Activated effector memory CD4-positive, alpha-beta T cell treated with Interleukin-2 at 50 U/mL for 16 hours (primary cell): Measurements from ENCODE around the gene IFNA1.
"Not testable (repeated sequence)": the region's sequence is repeated elsewhere in the genome, so short reads cannot be mapped to it uniquely, and the experiment has no call there.

Source experiments
- DNase-seq: peaks from one replicate; pipeline ENCODE4 v3.0.0-alpha.2; 2020

The IFNA1 gene

DNA sequence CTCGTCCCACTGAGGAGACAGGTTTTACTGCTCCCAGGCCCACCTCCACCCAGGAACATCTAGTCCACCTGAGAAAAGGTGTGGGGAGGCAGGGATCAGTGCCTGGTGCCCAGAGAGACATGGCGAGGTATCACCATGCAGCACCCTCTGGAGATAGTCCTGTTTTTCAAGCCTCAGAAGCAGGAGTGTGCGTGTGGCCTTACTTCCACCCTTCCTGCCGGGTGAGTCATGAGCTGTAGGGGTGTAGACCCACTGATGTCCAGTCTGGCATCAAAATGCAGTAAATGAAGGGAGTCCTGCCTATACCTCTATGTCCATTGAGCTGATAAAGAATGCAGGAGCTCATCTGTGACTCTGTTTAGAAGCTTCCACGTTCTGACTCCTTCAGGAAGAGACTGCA is 9.1 kb downstream of the IFNA1 start:
- not testable (repeated sequence) for DNase-seq

DNA sequence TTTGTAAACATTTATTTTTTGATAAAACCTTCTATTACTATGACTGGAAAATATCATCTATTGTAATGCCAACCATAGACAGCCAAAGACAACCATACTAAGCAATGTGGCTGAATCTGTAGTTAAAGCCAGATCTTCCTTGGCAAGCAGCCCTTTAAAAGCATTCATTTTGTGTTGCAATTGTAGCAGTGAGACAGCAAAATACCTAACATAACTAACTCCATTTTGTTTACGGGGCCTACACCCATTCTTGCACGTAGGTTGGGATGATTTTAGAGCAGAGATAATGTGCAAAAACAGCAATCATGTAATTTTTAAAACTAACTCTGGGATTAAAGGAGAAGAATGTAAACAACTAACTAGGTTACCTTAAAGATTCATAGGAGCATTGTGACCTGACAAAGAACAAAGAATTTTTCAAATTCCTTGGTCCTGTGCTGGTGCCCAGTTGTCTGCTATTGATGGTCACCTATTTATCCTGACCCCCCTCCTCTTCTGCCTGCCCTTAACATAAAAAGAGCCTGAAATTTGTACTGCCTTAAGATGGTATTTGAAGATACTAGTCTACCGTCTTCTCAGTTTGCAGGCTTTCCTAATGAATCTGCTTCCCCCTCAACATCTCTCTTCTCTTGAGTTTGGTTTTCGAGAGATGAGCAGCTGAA is 10.6 kb downstream of the IFNA1 start:
- no peak for DNase-seq

DNA sequence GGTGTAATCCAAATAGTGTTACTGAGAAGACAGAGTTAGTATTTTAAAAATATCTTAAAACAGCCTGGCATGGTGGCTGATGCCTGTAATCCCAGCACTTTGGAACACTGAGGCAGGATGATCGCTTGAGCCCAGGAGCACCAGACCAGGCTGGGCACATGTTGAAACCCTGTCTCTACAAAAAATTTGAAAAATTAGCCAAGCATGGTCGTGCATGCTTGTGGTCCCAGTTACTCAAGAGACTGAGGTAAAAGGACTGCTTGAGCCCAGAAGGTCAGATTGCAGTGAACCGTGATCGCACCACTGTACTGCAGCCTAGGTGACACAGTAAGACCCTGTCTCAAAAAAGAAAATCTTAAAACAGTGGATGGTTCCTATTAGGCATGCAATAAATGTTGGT is 12.4 kb downstream of the IFNA1 start:
- DNase-seq, result no peak

DNA sequence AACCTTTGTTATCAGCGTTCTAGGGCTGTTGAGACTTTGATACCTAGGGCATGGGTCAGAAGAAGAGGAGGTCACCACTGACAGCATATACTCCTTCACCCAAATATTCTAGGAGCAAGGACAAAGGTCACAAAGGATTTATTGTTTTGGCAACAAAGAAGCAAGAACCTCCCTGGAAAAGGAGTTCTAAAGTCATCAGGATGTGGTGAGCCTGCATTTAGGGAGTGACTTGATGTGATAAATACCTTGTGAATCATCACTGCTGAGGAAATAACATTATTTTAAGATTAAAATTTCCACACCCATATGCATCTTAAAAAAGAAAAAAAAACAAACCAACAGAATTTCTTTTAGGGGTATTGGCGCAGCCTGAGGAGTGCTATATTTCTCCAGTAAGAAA is 13.9 kb downstream of the IFNA1 start:
- DNase-seq, result no peak

DNA sequence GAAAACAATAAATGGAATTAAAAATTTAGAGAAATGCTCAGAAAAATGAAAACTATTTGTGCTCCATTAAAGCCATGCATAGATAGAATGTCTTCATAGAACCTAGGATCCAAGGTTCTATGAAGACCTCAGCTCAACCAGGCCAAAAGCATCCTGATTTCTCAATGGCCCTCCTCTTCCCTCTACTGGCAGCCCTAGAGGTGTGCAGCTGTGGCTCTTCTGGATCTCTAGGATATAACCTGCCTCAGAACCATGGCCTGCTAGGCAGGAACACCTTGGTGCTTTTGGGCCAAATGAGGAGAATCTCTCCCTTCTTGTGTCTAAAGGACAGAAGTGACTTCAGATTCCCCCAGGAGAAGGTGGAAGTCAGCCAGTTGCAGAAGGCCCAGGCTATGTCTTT is 15.1 kb downstream of the IFNA1 start:
- DNase-seq, result no peak

DNA sequence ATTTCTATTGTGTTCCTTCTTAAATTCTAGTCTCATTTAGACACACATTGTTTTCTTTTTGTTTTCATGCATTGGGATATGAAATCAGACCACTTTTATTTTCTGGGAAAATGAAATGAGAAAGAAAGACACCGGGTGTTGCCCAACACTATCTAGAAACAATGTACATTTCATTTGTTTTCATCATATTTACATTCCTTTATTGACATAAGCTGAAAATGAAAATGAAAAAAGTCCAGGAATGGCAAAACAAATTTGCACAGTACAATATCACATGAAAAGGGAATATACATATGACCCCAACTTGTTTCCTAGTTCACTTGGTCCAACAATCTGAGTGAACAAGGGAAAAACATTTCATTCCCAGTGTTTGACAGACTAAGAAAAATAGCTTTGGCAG is 21.1 kb downstream of the IFNA1 start:
- DNase-seq, result no peak

DNA sequence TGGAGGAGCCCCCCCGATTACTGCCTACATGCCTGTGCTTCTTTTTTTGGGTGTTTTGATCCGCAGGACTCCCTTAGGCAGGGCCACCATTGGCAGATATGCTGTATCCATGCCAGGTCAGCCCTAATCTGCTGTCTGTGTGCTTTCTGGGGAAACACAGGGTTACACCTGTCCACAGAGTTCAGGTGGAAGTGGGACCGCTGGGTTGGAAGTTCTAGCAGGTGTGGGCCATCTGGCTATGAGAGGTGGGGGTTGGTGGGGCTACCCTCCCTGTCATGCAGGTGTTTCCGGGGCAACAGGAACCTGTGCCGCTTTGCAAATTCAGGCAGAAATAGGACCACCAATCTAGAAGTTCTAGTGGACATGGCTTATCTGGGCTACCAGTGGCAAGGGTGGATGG is 24.9 kb downstream of the IFNA1 start:
- DNase-seq, result no peak

DNA sequence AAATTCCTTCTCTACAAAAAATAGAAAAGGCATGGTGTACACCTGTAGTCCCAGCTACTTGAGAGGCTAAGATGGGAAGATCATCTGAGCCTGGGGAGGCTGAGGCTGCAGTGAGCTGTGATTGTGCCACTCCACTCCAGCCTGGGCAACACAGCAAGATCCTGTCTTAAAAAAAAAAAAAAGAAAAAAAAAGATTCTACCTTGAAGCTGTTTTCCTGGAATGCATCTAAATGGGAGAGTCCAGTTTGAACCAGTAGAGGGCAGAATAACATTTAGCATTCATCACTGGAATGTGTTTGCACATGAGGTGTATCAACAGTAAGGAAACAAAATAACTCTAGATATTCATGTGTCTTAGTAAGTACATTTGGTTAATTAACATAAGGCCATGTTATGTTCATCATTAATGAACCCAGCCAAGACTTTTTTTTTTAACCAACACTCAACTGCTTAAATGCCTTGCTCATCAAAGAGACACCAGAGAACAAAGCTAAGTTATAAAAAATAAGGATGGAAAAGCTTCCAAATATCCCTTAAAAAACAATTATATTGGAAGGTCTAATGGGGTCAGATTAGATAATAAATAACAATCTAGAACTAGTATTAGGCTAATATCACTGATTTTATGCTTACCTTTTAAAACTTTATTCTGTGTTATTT is 25.8 kb downstream of the IFNA1 start:
- no peak for DNase-seq

DNA sequence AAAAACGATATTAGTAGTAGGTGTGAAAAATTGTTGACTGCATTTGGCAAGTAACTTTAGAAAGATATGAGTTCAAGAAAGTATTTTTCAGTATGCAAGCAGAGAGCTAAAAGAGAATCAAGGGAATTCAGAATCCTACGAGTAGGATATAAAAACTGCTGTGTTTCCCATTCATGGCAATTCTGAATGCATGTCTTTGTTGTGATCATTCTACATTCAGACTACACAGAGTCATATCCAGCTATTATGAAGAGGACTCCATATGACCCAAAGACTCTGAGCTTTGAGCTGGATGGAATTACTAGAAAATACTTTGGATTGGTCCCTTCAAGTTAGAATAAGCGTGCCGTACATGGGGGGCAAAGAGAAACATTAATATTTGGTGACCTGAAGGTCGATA is 29.9 kb downstream of the IFNA1 start:
- no peak for DNase-seq

DNA sequence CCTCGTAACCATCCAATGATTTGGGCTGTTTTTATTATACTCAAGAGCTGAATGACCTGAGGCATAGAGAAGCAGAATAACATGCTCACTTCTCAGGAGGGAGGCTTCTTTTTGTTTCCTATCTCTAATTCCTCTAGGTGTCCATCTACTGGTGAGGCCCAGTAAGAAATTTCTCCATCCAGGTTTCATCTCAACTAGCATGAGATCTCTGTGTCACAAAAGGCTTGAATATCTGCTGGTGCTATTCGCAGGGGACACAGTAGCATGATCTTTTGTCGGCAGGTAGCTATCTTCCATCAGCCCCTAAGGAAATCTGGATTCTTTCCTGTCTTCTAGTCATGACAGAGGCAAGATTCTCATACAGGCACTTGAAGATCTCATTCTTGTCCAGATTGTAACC is 33.0 kb downstream of the IFNA1 start:
- no peak for DNase-seq

DNA sequence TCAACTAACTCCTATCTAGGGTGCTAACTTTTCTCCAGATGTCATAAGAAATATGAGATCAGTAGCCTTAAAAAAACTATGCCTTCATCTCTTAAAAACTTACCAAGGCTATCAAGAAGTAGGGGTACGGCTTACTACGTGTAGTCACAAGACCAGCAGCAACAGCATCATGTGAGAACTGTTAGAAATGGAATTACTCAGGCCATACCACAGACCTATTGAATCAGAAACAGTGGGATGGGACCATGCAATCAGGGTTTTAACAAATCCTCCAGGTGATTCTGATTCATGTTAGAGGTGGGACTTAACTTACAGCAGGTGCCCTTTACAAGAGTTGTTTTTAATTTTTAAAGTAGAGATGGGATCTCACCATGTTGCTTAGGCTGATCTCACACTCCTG is 37.2 kb downstream of the IFNA1 start:
- no peak for DNase-seq

DNA sequence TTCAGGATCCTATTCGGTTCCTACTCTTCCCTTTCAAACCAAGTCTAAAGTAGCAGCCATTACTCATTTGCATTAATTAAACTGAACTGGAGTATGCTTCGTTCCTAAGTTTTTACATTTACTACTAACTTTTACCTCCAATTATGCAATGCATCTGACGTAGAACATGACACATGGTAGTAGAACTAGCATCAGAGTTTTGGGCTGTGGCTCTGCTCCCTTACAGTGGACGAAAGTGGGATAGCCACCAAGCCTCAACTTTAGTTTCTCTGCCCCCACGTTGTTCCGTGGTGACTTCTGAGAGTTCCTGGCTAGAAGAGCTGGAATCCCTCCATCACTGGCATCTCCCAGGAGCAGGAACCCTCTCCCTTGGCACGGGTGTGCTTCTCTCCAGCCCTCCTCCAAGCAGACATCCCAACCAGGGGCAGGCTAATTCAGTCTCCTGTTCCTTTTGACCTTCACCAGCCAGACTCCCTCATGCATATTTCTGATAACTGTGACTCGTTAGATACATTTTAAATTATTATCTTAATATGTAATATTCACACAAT is 39.0 kb downstream of the IFNA1 start:
- DNase-seq, result no peak

DNA sequence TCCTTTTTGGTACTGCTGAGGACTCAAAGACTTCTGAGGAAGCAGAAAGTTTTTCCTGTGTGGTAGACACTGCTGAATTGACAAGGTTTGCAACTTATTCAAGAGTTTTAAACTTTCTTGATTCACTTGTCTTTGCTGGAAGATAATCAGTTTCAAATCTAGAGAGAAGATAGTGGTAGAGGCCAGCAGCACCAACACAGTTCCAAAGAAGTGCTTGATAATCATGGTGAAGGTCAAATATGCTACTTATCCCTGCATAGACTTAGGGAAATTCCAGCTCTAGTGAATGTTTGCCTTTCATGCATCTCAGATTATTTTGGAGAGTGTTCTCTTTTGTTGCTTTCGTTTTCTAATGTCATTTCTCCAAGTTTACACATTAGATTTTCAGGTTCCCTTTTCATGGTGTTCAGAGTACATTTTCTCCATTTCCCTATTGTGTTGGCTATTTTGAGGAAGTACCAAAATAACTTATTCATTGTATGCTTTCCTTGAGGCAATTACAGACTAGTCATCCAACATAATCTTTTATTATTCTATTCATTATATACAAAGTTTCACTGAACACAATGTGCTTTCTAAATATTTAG is 41.3 kb downstream of the IFNA1 start:
- no peak for DNase-seq

DNA sequence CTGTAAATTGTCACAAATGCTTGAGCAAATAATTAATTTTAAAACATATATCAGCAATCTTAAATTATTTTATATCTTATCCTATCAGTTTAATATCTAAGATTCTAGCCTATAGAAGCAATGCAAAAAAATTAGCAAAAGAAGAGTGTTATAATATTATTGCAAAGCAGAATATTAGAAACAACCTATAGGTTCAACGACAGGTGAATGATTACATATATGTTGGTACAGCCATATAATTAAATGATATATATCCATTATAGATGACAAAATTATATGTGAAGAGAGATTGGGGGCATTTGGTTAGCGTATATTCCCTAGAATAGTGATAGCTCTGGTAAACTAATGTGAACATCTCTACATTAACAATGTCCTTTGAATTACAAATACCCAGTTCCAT is 42.0 kb downstream of the IFNA1 start, which contains the start of gene IFNE:
TSS of gene IFNE (minus strand) at position 101 of the 400 bp plus-strand sequence. CDS start 619 bp downstream, outside the sequence.
- no peak for DNase-seq
